Activated CD8-positive, alpha-beta memory T cell treated with anti-CD3 and anti-CD28 coated beads for 36 hours (primary cell): ENCODE data around the gene THADA. TPM values are rescaled to one million over a fixed set of nuclear protein-coding genes. Genes with fewer than 3 reads are reported as not detected.
"Not testable (repeated sequence)": the region's sequence is repeated elsewhere in the genome, so short reads cannot be mapped to it uniquely, and the experiment has no call there.

Source experiments
- CTCF ChIA-PET: fragments of 350-600 bp; sonication (Branson Sonifier 250); formaldehyde crosslinking; loops from one replicate; lab custom pipeline; 2021; ENCODE audit warnings: antibody characterized with exemption; lab: Charles Lee
- POLR2A ChIA-PET: fragments of 350-600 bp; sonication (Branson Sonifier 250); formaldehyde crosslinking; loops from one replicate; lab custom pipeline; 2021; ENCODE audit warnings: antibody characterized with exemption; lab: Charles Lee
- total RNA-seq, 2 experiments: library from RNA; stranded (reverse); gene quantifications; one replicate each; pipeline ENCODE4 v1.2.3, GENCODE V29; 2021

THADA gene
- total RNA-seq, 2 experiments from 2014 or later, result 52.7 to 54.2 TPM

- ChIA-PET CTCF (no interaction called here), POLR2A (interaction anchor here (0.6 kb wide), 1 partner anchor 839 kb away, joined by 8 read pairs; no protein-coding TSS in a partner anchor)
Measured at GRCh38 chr2:43459446-43460173, 136.2 kb downstream of the THADA start.

GRCh38 chr2:43458014-43458628, 137.7 kb downstream of the THADA start:
- POLR2A ChIA-PET, result no interaction called here
- CTCF ChIA-PET, result no interaction called here

- POLR2A ChIA-PET, result interaction anchor here (0.6 kb wide), 1 partner anchor 41 kb away, joined by 4 read pairs; no protein-coding TSS in a partner anchor
- CTCF ChIA-PET, result no interaction called here
Measured at GRCh38 chr2:43455731-43456642, 139.9 kb downstream of the THADA start.

GRCh38 chr2:43455296-43455695, 140.5 kb downstream of the THADA start:
- POLR2A ChIA-PET, result no interaction called here
- CTCF ChIA-PET, result no interaction called here

GRCh38 chr2:43454791-43455190, 141.0 kb downstream of the THADA start:
- CTCF ChIA-PET, result no interaction called here
- POLR2A ChIA-PET, result no interaction called here

- POLR2A ChIA-PET, result no interaction called here
- CTCF ChIA-PET, result no interaction called here
Measured at GRCh38 chr2:43453179-43454170, 142.4 kb downstream of the THADA start.

GRCh38 chr2:43452318-43452731, 143.5 kb downstream of the THADA start:
- CTCF ChIA-PET, result no interaction called here
- POLR2A ChIA-PET, result no interaction called here

- CTCF ChIA-PET, result no interaction called here
- POLR2A ChIA-PET, result interaction anchor here (0.6 kb wide), 2 partner anchors 105 to 639 kb away, joined by 3 to 9 read pairs; no protein-coding TSS in a partner anchor
Measured at GRCh38 chr2:43450617-43451016, 145.2 kb downstream of the THADA start.

DNA sequence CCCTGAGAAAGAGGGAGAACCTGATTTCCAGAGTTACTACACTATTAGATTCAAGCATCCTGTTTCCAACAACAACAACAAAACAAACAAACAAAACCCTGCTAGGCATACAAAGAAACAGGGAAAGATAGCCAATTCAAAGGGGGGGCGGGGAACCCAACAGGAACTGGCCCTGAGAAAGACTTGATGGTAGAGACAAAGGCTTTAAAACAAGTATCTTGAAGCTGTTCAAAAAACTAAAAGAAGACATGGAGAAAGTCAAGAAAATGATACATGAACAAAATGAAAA, 147.1 kb downstream of the THADA start:
- ChIA-PET POLR2A (no interaction called here), CTCF (no interaction called here)

DNA sequence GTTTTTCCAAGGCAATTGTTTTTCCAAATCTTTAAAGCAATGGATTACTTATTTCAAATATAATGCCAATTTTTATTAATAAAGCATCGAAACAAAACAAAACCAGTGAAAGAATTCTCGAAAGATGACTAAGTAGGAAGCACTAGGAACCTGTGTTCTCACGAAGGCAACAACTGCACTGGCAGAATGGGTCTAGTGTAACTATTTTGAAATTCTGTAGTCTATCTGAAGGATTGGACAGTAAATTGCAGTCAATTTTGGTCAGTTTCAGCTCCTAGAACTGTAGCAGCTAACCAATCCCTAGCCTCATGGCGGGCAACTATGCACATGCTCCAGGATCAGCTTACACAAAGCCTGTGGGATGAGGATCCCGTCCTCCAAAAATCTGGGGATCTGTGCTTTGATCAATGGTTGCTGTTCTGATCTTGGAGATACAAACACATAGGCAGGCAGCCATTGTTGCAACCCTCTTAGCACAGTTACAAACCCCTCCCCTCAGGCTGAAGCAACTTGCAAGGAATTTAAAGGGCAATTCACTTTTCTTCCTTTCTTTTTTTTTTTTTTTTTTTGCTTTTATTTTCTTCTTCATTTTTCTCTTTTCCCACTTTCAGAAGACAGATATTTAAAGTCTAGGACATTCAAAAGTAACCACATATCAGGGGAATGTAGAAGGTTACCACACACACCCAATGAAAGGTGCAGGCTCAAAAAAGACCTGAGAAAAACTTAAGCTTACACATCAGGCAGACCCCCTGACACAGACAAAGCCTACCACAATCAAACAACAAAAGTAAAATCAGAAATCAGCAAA, 147.6 kb downstream of the THADA start:
- CTCF ChIA-PET, result no interaction called here
- POLR2A ChIA-PET, result no interaction called here

GRCh38 chr2:43446755-43447154, 149.1 kb downstream of the THADA start:
- POLR2A ChIA-PET, CTCF ChIA-PET: not testable (repeated sequence)

- POLR2A ChIA-PET, result no interaction called here
- CTCF ChIA-PET, result no interaction called here
Measured at GRCh38 chr2:43445781-43446180, 150.1 kb downstream of the THADA start.

DNA sequence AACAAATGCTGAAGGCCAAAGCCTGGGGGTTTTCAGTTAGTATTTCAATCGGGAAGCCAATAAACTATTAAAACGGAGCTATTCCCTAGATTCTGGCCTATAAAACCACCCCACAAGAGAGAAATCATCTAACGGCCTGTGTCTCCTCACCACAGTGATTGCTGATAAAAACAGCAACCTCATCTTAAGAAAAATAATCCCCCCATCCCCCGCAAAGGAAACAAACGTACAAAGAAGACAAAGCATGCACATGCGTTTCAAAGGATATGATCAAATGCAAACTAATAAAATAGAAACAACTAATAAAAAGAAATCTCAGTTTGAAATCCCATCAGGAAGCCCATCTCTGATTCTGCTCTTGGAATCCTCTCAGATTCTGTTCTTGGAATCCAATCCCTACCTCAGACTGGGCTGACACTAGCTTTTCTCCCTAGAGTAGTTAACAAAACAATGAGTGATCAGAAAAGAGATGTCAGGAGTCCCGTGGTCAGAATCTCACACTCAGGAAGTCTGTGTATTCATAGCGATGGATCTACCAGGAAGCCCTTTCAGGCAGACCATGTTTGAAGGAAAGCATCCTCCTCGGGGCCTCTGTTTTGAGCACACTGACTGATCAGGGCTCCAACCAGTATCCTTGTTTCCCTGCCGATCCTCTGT, 150.7 kb downstream of the THADA start:
- ChIA-PET CTCF (no interaction called here), POLR2A (no interaction called here)

DNA sequence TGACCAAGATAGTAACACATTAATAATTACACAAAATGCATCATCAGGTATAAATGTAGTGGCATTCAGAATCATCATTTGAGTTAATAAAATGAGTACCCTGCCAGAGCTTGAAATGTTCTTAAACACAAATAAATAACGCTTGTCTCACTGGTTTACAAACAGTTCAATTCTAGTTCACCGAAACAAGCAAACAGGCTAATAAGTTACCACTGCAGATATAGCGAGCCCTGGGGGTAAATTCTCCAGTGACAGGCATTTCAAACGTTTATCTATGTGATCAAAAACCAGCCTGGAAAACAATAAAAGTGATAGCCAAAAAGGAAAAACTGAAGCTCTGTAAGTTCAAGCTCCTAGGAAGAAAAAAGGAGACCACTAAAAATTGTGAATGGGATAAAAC, 152.6 kb downstream of the THADA start:
- ChIA-PET POLR2A (no interaction called here), CTCF (no interaction called here)

- CTCF ChIA-PET, result no interaction called here
Measured at GRCh38 chr2:43441195-43441594, 154.6 kb downstream of the THADA start.

GRCh38 chr2:43438858-43439655, 156.8 kb downstream of the THADA start:
- POLR2A ChIA-PET, result no interaction called here
- CTCF ChIA-PET, result no interaction called here

More at GRCh38 chr2:43441195-43441594, 154.6 kb downstream of the THADA start:
- POLR2A ChIA-PET, result no interaction called here

- CTCF ChIA-PET, result interaction anchor here (0.7 kb wide), 1 partner anchor 167 kb away, joined by 5 read pairs; no protein-coding TSS in a partner anchor
Measured at GRCh38 chr2:43438342-43438741, 157.5 kb downstream of the THADA start.

More at GRCh38 chr2:43438342-43438741, 157.5 kb downstream of the THADA start:
- POLR2A ChIA-PET, result no interaction called here
